Thyroid gland (tissue), 4 donors: ENCODE results near the gene XK.
"Not testable (repeated sequence)": the region's sequence is repeated elsewhere in the genome, so short reads cannot be mapped to it uniquely, and the experiment has no call there.

Experiments
- CTCF ChIP-seq, 6 experiments: fragments of 200-600 bp in 3 of 6; fragments of 450-650 bp in 3 of 6; sonication (generic) in 3 of 6; IDR thresholded peaks; one replicate each; pipeline ENCODE4 v1.5.1; 2016 to 2019; ENCODE audit warnings: antibody characterized with exemption in 6 of 6, mild to moderate bottlenecking in 2 of 6, inconsistent platforms in 1 of 6, moderate library complexity in 1 of 6
- POLR2A ChIP-seq, 2 donors: fragments of 450-650 bp; IDR thresholded peaks; one replicate each; pipeline ENCODE4 v1.6.1; 2017; ENCODE audit warnings: antibody characterized with exemption in 2 of 2, mild to moderate bottlenecking in 2 of 2, moderate library complexity in 1 of 2

- not testable (repeated sequence) for TF ChIP-seq CTCF, POLR2A (IDR thresholded peaks at IDR 0.05)
These were observed 34.7 kb upstream of the XK start for GRCh38 chrX:37650879-37651278.
